ENCODE measurements around the gene HS3ST4.

HS3ST4 gene

GRCh38 chr16:25828510-25828909, 136.8 kb downstream of the HS3ST4 start:
- no peak for DNase-seq

DNA sequence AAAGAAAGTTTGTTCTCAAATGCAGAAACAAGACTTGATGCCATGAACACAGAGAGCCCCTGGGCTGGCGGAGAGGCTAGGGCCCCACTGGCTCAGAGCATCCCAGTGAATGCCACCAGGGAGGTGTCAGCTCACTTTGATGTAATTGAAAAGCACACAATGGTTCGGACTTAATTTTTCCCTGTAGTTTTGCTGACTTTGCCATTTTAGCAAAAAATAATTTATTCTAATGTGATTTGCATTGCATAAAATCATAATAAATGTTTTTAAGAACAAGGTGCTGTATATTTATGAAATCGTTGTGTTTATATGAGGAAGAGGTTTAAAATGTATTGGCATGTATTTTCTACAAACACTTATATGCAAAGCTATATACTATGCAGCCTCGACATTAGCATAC, 140.5 kb downstream of the HS3ST4 start:
- DNase-seq = no peak

- DNase-seq = no peak
These were observed 142.3 kb downstream of the HS3ST4 start for GRCh38 chr16:25834101-25834500.

DNA sequence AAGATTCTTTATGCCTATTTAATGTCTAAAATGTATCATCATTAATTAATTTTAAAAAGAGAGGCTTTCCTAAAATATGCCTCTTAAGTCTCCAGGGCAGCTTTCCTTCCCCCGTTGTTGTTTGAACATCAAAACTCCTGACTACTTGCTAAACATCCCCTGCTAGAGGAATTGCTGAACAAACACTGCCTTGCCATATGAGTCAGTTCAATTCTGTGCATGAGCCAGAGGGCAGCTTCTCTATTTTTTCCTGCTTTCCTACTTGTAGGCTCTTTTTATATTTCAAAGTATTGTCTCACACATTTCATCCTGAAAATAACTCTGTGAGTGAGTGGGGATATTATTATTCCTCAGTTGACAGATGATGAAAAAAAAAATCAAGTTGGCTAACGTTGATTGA, 143.4 kb downstream of the HS3ST4 start:
- no peak for DNase-seq

DNA sequence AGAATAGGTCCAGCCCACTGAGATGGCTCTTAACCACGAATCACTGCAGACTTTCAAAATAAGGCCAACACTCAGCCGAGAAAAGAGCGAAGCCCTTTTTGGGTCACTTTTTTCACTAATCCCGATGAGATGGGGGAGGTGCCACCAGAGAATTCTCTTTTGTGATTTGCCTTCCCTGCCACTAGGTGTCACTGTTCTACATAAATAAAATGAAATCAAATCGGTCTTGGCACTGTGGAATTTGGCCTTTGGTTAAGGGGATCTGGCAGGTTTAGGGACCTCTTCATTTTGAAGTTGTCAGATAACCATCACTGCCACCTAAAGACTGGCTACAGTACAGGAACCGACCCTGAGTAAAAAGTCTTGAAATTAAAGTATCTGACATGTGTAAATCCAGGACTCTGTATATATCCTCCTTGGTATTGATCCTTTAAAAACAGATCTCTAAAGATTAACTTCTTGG, 147.0 kb downstream of the HS3ST4 start:
- no peak for DNase-seq

DNA sequence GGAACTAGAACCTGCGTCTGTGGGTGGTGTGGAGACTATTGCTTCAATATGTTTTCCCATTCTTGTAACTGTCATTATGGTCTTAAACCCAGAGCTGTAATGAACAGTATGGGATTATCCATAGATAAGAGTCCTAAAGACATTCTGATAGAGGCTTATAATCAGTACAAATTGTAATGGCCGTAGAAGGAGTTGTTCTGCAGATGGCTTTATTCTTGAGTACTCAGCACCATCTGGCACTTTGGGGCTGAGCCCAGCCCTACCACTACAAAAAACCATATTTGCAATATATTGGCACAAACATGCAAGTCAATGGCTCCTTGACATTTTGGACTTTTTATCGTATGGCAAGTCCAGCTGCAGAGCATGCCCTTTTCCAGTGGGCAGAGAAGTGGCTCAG, 150.0 kb downstream of the HS3ST4 start:
- DNase-seq = no peak

GRCh38 chr16:25845901-25846300, 154.1 kb downstream of the HS3ST4 start:
- DNase-seq = no peak

GRCh38 chr16:25854141-25854540, 162.4 kb downstream of the HS3ST4 start:
- DNase-seq = no peak

DNA sequence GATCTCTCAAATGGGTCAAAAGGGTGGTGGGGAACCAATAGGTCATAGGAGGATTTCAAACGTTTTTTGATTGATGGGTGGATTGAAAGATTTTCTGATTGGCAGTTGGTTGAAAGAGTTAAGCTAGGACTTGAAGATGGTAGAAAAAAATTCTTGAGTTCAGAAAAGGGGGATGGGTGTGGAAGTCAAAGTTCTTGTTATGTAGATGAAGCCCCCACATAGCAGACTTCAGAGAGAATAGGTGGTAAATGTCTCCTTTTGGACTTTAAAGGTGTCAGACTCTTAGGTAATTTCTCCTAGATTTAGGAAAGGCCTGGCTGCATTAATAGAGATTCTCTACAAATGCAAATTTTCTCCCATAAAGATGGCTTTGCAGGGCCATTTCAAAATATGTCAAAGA, 163.3 kb downstream of the HS3ST4 start:
- no peak for DNase-seq

DNA sequence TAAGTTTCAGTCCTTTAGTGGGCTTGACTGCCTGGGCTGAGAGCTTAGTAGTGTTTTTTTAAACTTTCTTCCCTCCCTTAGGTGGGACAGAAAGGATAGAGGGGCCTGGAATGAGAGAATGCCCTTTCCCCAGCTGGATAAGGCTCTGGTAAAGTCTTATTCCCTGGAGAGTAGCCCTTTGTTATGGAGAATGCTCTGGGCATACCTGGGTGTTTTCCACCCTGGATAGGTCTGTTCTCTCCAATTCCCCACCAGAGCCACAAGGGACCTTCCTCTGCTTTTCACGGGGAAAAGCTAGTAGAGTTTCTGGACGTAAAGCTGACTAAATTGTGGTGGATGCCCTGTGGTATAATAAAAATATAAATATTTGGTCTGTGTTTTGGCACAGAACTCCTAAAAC, 164.1 kb downstream of the HS3ST4 start:
- DNase-seq = no peak

GRCh38 chr16:25859645-25860044, 167.9 kb downstream of the HS3ST4 start:
- no peak for DNase-seq

GRCh38 chr16:25867041-25867440, 175.3 kb downstream of the HS3ST4 start:
- DNase-seq = no peak

GRCh38 chr16:25868106-25868505, 176.3 kb downstream of the HS3ST4 start:
- DNase-seq = no peak

DNA sequence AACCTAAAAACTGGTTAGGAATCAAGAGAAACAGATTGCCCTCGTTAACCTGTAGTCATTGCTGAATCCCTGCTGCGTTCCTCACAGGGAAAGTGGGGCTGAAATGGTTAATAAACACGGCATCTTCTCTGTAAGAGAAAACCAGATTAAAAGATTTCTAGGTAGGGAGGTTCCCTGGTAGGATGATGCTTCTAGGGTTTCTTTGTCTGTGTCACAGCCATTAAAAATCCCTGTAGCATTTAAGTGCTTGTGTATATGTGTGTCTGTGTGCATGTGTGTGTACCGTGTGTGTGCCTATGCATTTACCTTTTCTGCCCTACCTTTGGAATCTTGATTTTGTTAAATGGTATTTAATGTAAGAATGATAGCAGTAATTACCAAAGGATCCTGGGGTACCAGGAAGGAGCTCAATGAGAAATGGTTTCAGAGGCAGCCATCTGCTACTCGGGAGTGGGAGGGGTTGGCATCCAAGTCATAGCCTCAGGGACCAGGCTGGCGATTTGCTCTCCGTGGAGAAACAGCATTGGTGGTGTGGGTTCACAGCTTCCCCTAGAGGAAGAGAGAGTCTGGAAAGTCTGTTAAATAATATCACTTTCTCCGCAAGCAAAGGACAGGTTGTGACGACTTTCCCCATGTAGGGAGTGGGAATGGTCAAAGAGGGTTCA, 177.1 kb downstream of the HS3ST4 start:
- no peak for DNase-seq

DNA sequence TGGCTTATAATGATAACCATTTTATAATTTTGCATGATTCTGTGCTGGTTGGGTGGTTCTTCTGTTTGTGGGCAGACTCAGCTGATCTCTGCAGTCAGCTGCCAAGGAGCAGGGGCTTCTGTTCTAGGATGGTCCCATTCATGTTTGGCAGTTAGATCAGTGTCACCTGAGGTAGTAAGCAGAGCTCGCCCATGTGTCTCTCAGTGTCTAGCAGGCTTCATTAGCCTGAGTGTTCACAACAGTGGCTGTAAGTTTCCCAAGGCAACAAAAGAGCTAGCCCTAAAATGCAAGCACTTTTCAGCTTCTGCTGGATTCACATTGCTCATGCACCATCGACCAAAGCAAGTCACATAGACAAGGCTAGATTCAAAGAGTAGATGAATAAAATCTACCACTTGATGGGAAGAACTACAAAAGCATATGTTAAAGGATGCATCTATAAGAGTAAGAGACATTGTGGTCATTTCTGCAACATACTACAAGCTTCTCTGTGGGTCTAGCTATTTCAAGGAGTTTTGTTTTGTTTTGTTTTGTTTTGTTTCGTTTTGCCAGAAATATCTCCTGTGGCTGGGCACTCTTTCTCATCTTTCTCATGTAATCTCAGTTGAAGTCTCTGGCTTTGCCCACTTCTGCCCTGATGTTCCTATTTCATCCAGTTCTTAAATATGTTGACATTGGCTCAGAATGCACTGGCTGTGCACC, 180.8 kb downstream of the HS3ST4 start:
- DNase-seq = no peak

DNA sequence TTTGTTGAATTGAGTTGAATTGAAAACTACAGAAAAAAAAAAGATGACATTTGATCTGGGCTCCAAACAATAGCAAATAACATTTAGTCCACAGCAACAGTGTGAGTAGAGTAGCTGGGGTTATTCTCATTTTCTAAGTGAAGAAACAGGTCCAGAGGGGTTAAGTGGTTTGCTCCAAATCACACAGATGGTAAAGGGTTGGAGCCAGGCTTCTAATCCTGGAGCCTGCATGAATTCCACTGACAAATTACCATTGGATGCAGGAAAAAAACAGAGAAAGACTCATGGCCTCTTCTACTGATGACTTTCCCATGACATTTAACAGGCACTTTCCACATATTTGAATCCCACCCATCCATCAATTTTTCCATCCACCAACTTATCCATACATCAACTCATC, 182.4 kb downstream of the HS3ST4 start:
- DNase-seq = no peak

DNA sequence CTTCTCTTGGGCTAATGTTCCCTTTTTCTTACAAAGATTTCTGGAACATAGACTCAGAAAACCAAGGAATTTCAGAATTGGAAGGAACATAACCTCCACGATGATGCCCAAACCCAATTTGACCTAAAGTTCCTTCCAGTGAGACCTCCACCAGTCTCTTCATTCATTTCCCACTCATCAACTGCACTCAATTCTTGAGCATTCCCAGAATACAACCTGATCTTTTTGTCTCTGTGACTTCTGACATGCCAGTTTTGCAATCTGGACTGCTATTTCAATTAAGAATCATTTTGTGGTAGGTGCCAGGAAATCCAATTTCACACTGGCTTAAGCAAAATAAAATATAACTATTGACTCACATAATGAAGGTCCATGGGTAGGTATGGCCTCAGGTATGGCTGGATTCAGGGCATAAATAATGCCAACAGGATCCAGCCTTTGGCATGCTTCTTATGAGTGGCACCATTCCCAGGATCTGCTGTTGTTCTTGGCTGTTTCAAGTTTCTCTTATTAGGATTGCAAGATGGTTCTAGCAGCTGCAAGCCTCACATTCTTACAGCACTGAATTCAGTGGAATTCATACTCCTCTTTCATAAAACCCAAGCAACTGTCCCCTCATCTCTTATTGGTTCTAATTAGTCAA, 184.3 kb downstream of the HS3ST4 start:
- no peak for DNase-seq

- DNase-seq = no peak
These were observed 185.3 kb downstream of the HS3ST4 start for GRCh38 chr16:25877103-25877502.

DNA sequence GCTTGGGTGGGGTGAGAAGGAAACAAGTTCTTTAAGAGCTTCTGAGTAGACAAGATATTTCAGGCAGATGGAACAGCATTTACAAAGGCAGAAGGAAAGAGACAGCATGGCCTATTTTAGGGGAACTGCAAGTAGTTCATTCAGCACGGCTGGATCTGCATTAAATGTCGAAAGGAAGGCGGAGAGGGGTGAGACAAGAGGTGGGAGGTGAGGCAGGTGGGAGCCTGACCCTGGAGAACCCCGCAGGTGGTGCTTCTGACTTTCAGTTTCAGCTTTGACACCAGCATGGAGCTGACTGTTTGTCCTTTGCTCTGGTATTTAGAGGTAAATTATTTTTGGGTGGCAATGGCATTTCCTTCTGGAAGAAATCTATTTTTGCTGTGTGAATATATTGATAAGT, 194.8 kb downstream of the HS3ST4 start:
- DNase-seq = no peak

GRCh38 chr16:25888868-25889267, 197.1 kb downstream of the HS3ST4 start:
- DNase-seq = no peak

GRCh38 chr16:25893332-25893731, 201.6 kb downstream of the HS3ST4 start:
- no peak for DNase-seq

GRCh38 chr16:25894093-25894492, 202.3 kb downstream of the HS3ST4 start:
- DNase-seq = no peak

- DNase-seq = no peak
These were observed 203.6 kb downstream of the HS3ST4 start for GRCh38 chr16:25895380-25895779.

- no peak for DNase-seq
These were observed 204.7 kb downstream of the HS3ST4 start for GRCh38 chr16:25896411-25896810.

Data from activated CD8-positive, alpha-beta memory T cell treated with anti-CD3 and anti-CD28 coated beads, Interleukin-2, amount 50 U/mL, for 48 hours (primary cell).